HepG2 (cell line): Measurements from ENCODE around the gene CCDC57. TPM values are rescaled to one million over a fixed set of nuclear protein-coding genes. Genes with fewer than 3 reads are reported as not detected.

ENCODE experiments used
- MEF2D ChIP-seq: sonication (generic); formaldehyde crosslinking; IDR thresholded peaks from 2 replicates; pipeline ENCODE4 v1.5.1; 2020; ENCODE audit warnings: mild to moderate bottlenecking, missing genetic modification reagents
- MTA1 ChIP-seq: sonication (generic); formaldehyde crosslinking; IDR thresholded peaks from 2 replicates; pipeline ENCODE4 v1.4.0; 2020; ENCODE audit warnings: missing genetic modification reagents, mild to moderate bottlenecking, borderline replicate concordance
- NFE2L1 ChIP-seq: sonication (generic); formaldehyde crosslinking; IDR thresholded peaks from 2 replicates; pipeline ENCODE4 v1.4.0; 2020; ENCODE audit warnings: missing genetic modification reagents, mild to moderate bottlenecking, borderline replicate concordance
- PRPF4 ChIP-seq: fragments of 200-400 bp; formaldehyde crosslinking; IDR thresholded peaks from 2 replicates; pipeline ENCODE4 v1.6.1; 2016; ENCODE audit warnings: low read length, low read depth; ENCODE audit not compliant: poor library complexity, severe bottlenecking
- RBFOX2 ChIP-seq: fragments of 200-400 bp; formaldehyde crosslinking; IDR thresholded peaks from 2 replicates; pipeline ENCODE4 v1.6.1; 2017; ENCODE audit warnings: low read depth, mild to moderate bottlenecking, low read length
- ZFP1 ChIP-seq: IDR thresholded peaks from 2 replicates; pipeline ENCODE4 v1.6.1; 2016
- ZNF124 ChIP-seq: sonication (generic); formaldehyde crosslinking; IDR thresholded peaks from 2 replicates; pipeline ENCODE4 v1.4.0; 2020; ENCODE audit warnings: missing genetic modification reagents
- ZNF224 ChIP-seq: sonication (generic); formaldehyde crosslinking; IDR thresholded peaks from 2 replicates; pipeline ENCODE4 v1.5.0; 2020; ENCODE audit warnings: mild to moderate bottlenecking, missing genetic modification reagents
- ZNF337 ChIP-seq: sonication (generic); formaldehyde crosslinking; IDR thresholded peaks from 2 replicates; pipeline ENCODE4 v1.5.1; 2020; ENCODE audit warnings: missing genetic modification reagents, low read depth, mild to moderate bottlenecking, borderline replicate concordance
- ZNF7 ChIP-seq: IDR thresholded peaks from 2 replicates; pipeline ENCODE4 v1.6.1; 2016; ENCODE audit warnings: missing biosample characterization, missing genetic modification reagents
- ZNF75D ChIP-seq: sonication (generic); formaldehyde crosslinking; IDR thresholded peaks from 2 replicates; pipeline ENCODE4 v1.8.1; 2023; ENCODE audit warnings: missing genetic modification reagents, mild to moderate bottlenecking, borderline replicate concordance
- polyA plus RNA-seq, 8 experiments: library from polyadenylated mRNA; depleted of rRNA in 3 of 8; stranded (reverse) in 7 of 8; unstranded in 1 of 8; fragments of >200 nt; fragmentation: Illumina TruSeq in 4 of 8; extraction: Trizol in 4 of 8; gene quantifications; 2 replicates each; pipeline versions ENCODE4 v1.2.1 to v1.2.3, GENCODE V29; 2011 to 2016; ENCODE audit warnings: low read depth in 4 of 8, missing spikeins in 1 of 8, mixed read lengths in 1 of 8; ENCODE audit not compliant: insufficient read depth in 1 of 8
- total RNA-seq, 5 experiments: library from RNA; depleted of rRNA; stranded (reverse); fragments of >200 nt; fragmentation: Illumina TruSeq; extraction: Trizol; gene quantifications; 2 replicates each; pipeline ENCODE4 v1.2.3, GENCODE V29; 2016; ENCODE audit warnings: low read depth in 1 of 5
- TF ChIP-seq, protein P1 (sequence below), 2 experiments: fragments of 450-650 bp in 1 of 2; sonication (generic) in 1 of 2; formaldehyde crosslinking in 1 of 2; IDR thresholded peaks; 2 replicates each; pipeline versions ENCODE4 v1.6.1 to v1.8.0; 2016 to 2022; ENCODE audit warnings: antibody characterized with exemption in 1 of 2, mild to moderate bottlenecking in 1 of 2, missing genetic modification reagents in 1 of 2
- TF ChIP-seq, protein P2 (sequence below): sonication (generic); formaldehyde crosslinking; IDR thresholded peaks from 2 replicates; pipeline ENCODE4 v1.5.1; 2020; ENCODE audit warnings: mild to moderate bottlenecking, missing genetic modification reagents, moderate library complexity
- TF ChIP-seq, protein P3 (sequence below): sonication (generic); formaldehyde crosslinking; IDR thresholded peaks from 2 replicates; pipeline ENCODE4 v1.5.0; 2020; ENCODE audit warnings: missing genetic modification reagents
- TF ChIP-seq, protein P4 (sequence below): fragments of 450-650 bp; IDR thresholded peaks from 2 replicates; pipeline ENCODE4 v1.6.1; 2016

CCDC57 gene
- total and polyA plus RNA-seq, 2 of the 13 experiments (the other 11 are each of a cell fraction or from before 2014, with no cell fraction given): 59.3 to 59.9 TPM

DNA sequence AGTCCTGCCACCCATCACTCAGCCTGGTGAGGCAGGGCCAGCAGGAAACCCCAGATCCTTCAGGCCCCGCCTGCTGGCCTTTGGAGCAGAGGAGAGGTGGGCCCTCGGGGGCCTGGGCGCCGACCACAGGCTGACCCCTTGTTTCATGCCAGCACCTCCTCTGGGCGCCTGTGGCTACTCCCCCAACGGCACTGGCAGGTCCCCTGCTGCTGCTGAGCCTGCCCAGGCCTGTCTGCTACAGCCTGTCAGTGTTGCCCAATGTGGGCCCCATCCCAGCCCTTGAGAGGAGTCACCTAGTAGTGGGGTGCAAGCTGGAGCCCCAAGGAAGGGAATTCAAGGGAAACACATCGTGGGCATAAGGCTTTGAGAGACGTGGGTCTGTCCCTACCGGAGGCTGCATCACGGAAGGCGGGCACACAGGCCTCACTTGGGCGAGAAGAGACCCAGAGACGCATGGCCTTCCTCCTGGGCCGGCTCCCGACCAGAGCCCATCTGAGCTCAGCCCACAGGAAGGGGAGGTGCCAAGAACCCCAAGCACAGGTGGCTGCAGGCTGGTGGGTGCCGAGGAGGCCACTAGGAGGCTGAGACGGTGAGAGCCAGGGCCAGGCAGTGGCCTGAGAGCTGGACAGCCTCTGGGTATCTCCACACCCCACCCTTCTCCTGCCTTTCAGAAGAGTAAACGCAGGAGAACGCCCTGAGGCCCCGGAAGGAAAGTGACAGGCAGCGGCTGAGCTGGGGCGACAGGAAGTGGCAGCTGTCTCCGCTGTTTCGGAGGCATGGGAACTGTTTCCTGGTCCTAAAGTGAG lies 106.6 kb downstream of the CCDC57 start (continued):
- TF ChIP-seq RBFOX2 (peak; percentile 86), MEF2D (CRISPR knock-in tag) (peak; percentile 61), ZNF75D (CRISPR knock-in tag) (no peak), NFE2L1 (CRISPR knock-in tag) (0 out of 2 replicates have a peak, but pooled peaks have one; percentile 28), ZFP1 (CRISPR knock-in tag) (peak; percentile 63; the same call in 1 of the 2 replicates), ZNF337 (peak; percentile 94), ZNF124 (0 out of 2 replicates have a peak, but pooled peaks have one; percentile 80), PRPF4 (peak; percentile 15), MTA1 (CRISPR knock-in tag) (peak; percentile 77), ZNF7 (CRISPR knock-in tag) (0 out of 2 replicates have a peak, but pooled peaks have one; percentile 11), ZNF224 (CRISPR knock-in tag) (no peak; the same call in 1 of the 2 replicates)
- TF ChIP-seq, protein P1, sequence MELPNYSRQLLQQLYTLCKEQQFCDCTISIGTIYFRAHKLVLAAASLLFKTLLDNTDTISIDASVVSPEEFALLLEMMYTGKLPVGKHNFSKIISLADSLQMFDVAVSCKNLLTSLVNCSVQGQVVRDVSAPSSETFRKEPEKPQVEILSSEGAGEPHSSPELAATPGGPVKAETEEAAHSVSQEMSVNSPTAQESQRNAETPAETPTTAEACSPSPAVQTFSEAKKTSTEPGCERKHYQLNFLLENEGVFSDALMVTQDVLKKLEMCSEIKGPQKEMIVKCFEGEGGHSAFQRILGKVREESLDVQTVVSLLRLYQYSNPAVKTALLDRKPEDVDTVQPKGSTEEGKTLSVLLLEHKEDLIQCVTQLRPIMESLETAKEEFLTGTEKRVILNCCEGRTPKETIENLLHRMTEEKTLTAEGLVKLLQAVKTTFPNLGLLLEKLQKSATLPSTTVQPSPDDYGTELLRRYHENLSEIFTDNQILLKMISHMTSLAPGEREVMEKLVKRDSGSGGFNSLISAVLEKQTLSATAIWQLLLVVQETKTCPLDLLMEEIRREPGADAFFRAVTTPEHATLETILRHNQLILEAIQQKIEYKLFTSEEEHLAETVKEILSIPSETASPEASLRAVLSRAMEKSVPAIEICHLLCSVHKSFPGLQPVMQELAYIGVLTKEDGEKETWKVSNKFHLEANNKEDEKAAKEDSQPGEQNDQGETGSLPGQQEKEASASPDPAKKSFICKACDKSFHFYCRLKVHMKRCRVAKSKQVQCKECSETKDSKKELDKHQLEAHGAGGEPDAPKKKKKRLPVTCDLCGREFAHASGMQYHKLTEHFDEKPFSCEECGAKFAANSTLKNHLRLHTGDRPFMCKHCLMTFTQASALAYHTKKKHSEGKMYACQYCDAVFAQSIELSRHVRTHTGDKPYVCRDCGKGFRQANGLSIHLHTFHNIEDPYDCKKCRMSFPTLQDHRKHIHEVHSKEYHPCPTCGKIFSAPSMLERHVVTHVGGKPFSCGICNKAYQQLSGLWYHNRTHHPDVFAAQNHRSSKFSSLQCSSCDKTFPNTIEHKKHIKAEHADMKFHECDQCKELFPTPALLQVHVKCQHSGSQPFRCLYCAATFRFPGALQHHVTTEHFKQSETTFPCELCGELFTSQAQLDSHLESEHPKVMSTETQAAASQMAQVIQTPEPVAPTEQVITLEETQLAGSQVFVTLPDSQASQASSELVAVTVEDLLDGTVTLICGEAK (IDR thresholded peaks at IDR 0.05): no peak
- TF ChIP-seq, protein P1 (CRISPR knock-in tag; IDR thresholded peaks at IDR 0.05): peak; percentile 27; the same call in 1 of the 2 replicates
- TF ChIP-seq, protein P2, sequence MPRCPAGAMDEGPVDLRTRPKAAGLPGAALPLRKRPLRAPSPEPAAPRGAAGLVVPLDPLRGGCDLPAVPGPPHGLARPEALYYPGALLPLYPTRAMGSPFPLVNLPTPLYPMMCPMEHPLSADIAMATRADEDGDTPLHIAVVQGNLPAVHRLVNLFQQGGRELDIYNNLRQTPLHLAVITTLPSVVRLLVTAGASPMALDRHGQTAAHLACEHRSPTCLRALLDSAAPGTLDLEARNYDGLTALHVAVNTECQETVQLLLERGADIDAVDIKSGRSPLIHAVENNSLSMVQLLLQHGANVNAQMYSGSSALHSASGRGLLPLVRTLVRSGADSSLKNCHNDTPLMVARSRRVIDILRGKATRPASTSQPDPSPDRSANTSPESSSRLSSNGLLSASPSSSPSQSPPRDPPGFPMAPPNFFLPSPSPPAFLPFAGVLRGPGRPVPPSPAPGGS (CRISPR knock-in tag): peak; percentile 90
- TF ChIP-seq, protein P3, sequence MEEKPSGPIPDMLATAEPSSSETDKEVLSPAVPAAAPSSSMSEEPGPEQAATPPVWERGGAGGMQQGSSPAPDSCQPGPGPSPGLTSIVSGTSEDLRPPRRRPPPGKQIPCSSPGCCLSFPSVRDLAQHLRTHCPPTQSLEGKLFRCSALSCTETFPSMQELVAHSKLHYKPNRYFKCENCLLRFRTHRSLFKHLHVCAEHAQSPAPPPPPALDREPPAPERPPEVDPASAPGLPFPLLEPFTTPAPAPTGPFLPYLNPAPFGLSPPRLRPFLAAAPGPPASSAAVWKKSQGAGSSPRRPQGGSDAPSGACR: peak; percentile 8; the same call in 1 of the 2 replicates
- TF ChIP-seq, protein P4, sequence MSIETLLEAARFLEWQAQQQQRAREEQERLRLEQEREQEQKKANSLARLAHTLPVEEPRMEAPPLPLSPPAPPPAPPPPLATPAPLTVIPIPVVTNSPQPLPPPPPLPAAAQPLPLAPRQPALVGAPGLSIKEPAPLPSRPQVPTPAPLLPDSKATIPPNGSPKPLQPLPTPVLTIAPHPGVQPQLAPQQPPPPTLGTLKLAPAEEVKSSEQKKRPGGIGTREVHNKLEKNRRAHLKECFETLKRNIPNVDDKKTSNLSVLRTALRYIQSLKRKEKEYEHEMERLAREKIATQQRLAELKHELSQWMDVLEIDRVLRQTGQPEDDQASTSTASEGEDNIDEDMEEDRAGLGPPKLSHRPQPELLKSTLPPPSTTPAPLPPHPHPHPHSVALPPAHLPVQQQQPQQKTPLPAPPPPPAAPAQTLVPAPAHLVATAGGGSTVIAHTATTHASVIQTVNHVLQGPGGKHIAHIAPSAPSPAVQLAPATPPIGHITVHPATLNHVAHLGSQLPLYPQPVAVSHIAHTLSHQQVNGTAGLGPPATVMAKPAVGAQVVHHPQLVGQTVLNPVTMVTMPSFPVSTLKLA: no peak; the same call in 1 of the 2 replicates
